SK-N-SH treated with all-trans-retinoic acid at 6 μM for 48 hours (cell line): ENCODE results near the gene MRPS34.

ENCODE experiments used
- OSR1 ChIP-seq: fragments of 250-450 bp; sonication (Bioruptor Pico); IDR thresholded peaks from 2 replicates; pipeline ENCODE4 v1.8.0; 2022; ENCODE audit warnings: moderate library complexity, mild to moderate bottlenecking, inconsistent platforms
- RARB ChIP-seq: fragments of 250-450 bp; sonication (Bioruptor Pico); IDR thresholded peaks from 2 replicates; pipeline ENCODE4 v1.8.0; 2021; ENCODE audit warnings: mild to moderate bottlenecking, moderate library complexity
- SNAI2 ChIP-seq: fragments of 250-450 bp; sonication (Bioruptor Pico); IDR thresholded peaks from 2 replicates; pipeline ENCODE4 v1.5.0; 2020; ENCODE audit warnings: mild to moderate bottlenecking, moderate library complexity
- TOX ChIP-seq: fragments of 250-450 bp; sonication (Bioruptor Pico); IDR thresholded peaks from 2 replicates; pipeline ENCODE4 v1.8.0; 2021; ENCODE audit warnings: mild to moderate bottlenecking, moderate library complexity, borderline replicate concordance
- ZFP3 ChIP-seq: fragments of 250-450 bp; sonication (Bioruptor Pico); IDR thresholded peaks from 2 replicates; pipeline ENCODE4 v1.5.0; 2020; ENCODE audit warnings: mild to moderate bottlenecking, moderate library complexity
- ZNF8 ChIP-seq: fragments of 450-650 bp; formaldehyde crosslinking; IDR thresholded peaks from 2 replicates; pipeline ENCODE4 v1.5.0; 2020; ENCODE audit warnings: mild to moderate bottlenecking, moderate library complexity
- TF ChIP-seq, protein P1 (sequence below): fragments of 250-450 bp; sonication (Bioruptor Pico); IDR thresholded peaks from 2 replicates; pipeline ENCODE4 v1.5.1; 2020; ENCODE audit warnings: low read depth, mild to moderate bottlenecking, moderate library complexity

DNA sequence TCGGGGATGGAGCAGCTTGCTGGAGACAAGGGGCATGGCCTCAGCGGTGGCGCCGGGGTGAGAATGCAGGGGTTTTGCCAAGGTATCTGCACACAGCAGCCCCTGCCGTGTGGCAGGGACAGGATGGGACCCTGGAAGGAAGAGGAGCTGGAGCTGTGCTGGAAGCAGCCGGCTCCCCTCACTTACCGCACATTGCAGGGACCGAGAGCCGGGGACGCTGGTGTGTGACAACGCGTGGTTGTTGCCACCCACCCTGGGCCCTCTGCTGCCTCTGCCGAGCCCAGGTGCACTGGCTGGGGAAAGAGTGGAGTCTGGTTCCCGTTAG is 12.9 kb upstream of the MRPS34 start:
- TF ChIP-seq RARB (no peak), ZFP3 (CRISPR knock-in tag) (no peak), OSR1 (CRISPR knock-in tag) (no peak), ZNF8 (CRISPR knock-in tag) (no peak), SNAI2 (CRISPR knock-in tag) (no peak), TOX (CRISPR knock-in tag) (no peak)
- TF ChIP-seq, protein P1, sequence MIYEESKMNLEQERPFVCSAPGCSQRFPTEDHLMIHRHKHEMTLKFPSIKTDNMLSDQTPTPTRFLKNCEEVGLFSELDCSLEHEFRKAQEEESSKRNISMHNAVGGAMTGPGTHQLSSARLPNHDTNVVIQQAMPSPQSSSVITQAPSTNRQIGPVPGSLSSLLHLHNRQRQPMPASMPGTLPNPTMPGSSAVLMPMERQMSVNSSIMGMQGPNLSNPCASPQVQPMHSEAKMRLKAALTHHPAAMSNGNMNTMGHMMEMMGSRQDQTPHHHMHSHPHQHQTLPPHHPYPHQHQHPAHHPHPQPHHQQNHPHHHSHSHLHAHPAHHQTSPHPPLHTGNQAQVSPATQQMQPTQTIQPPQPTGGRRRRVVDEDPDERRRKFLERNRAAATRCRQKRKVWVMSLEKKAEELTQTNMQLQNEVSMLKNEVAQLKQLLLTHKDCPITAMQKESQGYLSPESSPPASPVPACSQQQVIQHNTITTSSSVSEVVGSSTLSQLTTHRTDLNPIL: no peak
